Germinal center (tissue), 1 donor: Measurements from ENCODE around the gene CNN3.

Experiments
- DNase-seq: peaks from one replicate; pipeline ENCODE4 v3.0.0; 2012; ENCODE audit warnings: mixed read lengths, low spot score

Gene CNN3

DNA sequence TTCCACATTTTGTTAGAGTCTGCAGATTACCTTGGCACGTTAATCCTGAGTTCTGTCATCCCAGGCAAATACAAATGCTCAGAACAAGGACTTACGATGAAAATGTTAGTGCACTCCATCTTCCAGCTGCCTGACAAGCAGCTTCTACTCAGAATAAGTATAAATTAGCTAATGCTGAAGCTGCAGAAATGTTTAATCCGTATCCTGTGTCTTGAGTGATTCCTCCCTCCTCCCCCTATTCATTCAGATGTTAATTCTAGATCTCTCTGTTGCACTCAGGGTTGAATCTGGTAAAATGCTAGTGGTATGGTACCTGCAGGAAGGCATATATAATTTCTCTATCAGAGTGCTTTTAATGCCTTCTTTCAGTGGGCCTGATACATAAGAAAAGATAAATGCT, 39.8 kb downstream of the CNN3 start:
- no peak for DNase-seq

DNA sequence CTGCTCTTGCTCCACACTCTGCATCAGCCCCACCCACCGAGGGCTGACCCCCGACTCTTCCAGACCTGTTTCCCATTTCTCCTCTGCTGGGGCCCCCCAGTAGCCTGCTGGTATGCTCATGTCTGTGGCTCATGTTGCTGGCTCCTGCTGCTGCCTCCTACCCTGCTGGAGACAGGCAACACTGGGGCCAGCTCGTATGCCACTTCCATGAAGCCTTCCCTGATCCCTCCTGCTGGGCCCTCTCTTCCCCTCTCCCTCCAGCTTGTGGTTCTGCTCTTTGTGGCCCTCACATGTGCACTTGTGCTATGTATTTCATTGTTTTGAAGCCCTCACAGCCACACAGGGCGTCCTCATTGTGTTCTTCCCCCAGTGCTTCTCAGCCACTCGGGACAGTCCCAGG, 40.5 kb downstream of the CNN3 start:
- no peak for DNase-seq

DNA sequence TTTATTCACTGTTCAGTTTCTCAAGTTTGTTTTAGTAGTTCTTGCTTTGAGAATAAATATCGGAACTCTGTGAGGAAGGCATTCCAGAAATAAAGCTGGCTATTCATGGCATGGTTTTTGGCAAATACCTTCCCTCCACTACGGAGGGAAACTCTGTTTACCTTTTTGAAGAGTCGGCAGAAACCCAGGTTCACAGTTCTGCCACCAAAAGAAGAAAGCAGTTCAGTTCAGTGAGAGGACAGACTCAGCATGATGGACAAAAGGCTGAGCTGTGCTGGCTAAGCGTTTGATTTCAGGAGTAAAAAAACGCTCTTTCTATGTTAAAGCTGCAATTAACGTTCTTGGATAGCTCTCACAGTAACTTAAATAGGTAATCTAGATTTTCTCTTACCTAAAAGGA, 42.4 kb downstream of the CNN3 start:
- DNase-seq = no peak

DNA sequence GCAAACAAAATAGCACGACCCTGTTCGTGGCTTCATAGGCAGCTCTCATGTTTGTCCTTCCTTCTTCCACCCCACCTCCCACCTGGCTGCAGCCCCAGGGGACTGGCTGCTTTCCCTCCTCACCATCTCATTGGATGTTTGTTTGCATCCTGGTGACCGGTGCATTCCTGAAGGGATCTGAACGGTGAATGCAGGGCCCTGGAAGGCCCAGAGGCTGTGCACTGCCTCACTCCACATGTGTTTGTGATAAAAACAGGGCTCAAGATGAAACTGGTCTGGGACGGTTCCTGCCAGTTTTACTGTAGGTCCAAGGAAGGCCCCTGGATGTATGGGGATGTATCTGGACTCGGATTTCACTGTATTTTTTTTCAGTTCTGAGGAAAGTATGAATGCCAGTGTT, 42.8 kb downstream of the CNN3 start:
- DNase-seq = no peak

DNA sequence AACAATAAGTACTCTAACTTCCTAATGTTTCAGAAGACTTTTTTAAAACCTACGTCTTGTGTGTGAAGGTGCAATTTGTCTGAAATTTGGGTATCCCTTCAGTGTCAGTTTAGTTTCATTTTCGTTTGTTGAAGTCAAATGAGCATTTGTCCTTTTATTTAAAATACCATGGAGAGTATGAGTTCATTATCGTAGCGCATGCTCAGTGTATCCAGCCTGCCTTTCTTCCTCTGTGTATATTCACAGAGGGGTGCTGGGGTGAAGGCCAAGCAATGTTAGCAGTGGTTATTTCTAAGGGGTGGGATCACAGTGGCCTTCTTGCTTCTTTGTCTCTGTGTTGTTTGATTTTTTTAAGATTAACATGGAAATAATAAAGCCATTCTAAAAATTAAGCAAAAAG, 43.2 kb downstream of the CNN3 start:
- DNase-seq = no peak

DNA sequence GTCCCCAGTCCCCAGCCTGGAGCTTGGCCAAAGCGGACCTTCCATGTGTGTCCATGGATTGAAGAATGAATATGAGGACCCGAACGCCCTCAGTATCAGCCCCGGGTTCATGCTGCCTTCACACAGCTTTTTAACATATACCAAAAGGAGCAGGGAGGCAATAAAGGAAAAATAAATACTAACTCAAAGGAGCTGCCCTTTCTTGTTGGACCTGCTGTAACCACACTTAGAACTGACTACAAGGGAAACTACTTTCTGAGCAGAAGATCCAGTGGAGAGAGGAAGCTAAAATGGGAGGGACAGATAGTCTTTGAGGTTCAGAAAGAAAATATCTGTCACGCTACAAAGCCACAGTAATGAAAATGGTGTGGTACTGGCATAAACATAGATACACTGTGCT, 48.6 kb downstream of the CNN3 start:
- no peak for DNase-seq

DNA sequence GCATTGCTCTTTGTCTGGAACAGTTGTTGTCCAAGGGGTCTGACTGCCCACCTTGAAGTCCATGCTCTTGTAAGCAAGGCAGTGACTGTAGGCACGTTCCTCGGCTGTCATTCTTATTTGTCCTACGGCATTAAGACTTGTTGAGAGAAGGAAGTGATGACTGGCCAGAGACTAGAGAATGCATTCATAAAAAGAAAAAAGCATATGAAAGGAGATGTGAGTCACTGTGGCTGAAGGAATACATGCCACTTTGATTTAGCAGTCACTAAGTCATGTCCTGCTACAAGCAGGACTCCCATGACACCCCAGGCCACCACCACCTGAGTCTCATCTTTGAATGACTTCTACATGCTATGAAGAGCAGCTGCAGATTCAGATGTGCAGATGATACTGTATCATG, 50.5 kb downstream of the CNN3 start:
- DNase-seq = no peak

DNA sequence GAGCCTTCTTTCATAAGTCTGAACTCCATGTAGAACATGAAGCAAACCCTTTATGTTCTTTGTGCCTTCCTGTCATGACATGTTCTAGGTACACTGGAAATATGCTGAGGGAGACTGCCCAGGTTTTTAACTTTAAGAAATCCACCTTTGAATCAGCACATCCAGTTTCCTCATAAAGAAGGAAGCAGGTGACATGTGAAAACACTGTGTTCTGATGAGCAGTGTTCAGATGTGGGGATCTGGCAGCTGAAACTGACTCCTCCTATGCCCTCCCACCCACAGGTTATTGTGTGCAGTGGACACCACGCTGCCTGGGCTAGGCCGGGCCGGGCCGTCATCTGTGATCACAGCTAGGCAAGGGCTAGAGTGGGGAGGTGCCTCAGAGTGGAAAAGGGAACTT, 51.1 kb downstream of the CNN3 start:
- no peak for DNase-seq

DNA sequence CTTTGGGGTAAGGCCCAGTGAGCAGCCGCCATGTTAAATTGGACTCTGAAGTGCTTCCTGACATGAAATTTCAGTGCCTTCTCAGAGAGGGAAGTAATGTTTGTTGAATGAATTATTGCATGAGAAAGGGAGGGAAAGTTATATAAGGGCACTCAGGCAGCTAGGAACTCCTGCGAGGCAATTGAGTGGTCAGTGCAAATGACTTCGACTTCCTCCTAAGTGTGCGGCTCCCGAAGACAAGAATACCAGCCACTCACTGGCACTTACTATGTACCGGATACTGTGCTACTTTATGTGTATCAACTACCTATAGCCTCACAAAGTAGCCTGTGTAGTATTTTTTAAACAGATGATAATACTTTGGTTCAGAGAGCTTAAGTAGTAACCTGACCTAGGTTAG, 52.5 kb downstream of the CNN3 start:
- DNase-seq = no peak

DNA sequence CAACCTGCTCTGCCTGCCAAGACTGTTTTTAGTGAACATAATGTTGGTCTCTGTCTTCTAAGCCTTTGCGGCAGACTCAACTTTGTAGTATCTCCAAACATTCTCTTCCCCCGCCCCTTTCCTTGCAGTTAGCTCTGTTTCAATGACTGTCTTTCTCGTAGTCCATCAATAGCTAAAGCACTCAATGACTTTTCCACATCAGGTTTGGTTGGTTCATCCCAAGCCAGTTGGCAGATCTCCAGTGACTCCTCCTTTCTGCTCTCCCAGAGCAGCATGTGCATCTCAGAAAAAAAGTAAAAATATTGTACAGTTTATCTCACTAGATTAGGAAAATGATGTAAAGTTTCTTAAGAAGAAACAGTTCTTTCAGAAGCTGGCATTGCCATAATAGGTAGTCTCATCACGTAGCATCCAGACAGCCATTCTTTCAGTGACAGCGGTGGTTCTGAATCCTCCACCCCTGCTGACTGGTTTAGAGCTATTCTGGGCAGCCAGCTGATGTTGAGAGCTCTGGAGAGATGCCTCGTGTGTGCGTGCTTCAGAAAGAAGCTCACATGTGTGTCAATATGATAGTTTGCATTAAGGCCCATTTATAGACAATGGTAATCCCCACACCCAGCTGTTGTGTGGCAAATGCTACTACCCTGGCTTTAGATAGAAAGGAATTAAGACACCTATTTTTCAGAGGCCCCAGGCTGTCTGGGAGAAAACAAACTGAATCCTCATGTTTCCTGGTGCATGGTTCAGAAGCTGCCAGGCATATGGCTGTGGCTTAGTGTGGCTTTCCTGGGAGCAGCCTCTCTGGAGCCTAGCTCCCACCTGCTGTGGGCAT, 53.2 kb downstream of the CNN3 start:
- no peak for DNase-seq

DNA sequence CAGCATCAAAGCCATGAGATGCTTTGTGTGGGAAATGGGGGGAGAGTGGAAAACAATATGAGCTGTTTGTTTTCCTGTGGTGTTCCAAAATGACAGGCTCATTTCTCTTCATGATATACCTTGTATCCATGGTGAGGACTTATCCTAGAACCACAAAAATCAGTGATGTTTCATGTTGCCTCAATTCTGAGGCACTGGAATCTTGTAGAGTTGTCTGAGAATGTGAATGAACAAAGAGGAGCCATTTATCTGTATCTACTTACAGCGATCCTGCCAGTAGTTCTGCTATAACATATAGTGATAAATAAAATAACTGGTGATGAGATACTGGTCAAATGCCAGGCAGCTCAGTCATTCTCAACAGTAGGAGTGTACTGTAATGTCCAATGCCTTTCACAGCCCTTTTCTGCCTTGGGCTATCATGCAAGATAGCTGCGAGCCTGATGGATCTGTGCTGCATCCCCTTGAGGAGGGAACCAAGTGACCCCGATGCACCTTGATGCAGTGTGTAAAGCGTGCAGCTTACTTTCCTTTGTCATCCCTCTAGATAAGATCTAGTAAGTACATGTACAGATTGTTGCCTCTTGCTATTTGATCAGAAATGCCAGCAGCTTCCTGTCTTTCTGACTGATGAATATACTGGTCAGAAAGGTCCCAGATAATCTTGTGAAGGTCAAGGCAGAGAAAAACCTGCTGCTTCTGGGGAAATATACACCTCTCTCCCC, 54.0 kb downstream of the CNN3 start:
- DNase-seq = no peak

DNA sequence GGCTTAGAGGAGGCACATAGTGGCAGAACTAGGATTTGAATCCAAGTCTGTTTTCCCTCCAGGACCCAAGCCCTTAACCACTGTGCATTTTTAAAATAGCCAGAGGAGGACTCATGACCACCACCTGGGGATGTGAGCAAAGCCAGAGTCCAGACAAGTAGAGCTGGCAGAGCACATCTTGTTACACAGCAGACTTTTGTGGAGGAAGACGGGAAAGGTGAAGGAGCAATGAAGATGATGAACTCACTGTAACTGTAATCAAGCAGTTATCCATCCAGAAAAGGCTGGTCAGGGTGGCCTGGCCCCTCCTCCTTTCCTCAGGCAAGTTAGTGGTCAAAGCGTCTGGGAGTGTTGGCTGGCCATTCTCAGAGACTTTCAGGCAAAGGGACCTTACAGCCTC, 55.9 kb downstream of the CNN3 start:
- no peak for DNase-seq

DNA sequence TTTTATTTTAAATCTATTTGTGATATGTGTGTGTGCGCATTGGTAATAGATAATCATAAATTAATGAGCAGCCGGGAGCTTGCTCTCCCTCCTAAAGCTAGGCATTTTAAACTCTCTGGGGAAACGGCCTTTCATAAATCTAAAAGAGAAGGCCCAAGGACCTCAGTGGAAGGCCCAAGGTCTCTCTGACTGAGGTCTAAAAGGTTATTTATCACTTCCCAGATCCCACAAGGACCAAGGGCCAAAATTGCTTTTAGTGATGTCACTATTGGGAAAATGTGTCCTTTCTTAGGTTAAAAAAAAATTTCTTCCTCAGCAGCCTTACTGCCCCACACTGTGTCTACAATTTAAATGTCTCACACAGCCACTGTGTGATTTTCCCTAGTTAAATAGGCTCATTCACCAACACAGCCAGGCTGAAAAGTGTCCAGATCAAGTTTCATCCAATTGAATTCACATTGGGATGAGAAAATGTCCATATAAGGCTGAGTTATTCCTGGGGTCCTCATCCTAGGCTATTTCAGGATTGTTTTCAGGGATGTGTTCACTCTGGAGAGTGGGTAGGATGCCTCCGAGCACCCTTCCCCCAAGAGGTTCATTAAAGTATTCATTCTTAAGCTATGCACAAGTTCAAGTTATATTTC, 60.6 kb downstream of the CNN3 start:
- no peak for DNase-seq

DNA sequence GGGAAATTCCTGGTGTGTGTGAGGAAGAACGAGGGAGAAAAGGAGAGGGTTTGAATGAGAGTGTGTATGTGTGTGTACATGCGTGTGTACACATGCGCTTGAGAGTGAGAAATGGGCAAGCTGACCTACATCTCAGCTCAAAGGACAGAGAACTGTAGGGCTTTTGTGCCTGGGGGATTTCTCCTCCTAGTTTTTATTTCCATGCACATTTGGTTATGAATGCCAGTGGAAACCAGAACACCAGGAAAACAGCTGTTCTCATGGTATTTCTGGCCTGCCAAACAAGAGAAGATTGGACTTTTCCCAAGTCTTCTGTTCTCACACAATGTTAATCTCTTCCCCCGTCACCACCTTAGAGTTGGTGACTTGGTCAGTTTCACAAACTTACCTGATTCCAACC, 61.5 kb downstream of the CNN3 start:
- DNase-seq = no peak

DNA sequence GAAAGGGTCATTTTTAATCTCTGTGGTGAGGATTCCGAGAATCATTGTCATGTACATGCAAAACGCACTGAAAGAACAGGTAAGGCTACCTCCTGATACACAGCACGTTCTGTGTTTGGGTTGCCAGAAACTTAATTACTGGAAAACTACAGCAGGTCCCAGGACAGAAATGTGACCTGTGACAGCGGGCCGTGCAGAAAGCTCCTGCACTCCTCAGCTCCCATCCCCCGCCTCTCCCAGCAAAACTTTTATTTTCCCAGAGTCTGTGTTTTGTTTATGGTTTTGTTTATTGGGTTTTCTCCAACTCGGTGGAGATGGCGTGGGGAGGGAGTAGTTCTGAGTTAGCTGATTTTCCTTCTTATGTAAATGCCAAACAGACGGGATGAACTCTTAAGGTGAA, 62.1 kb downstream of the CNN3 start:
- no peak for DNase-seq

DNA sequence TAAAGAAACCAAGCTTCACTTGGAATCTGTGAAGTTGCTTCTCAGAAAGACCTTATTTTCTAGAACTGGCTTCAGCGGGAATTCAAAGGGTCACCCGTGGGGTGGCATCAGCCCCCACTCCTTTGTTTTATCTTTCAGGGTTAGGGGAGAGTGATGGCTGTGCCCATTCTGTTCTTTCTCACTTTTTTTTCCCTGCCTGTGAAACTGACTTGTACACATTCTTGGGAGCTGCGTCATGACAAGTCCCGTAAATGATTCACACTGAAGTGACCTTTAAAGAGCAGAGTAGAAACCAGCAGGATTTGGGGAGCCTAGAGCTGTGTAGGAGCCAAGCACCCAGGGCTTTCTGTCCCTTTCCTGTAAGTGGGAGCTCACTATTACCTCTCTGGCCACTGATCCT, 63.0 kb downstream of the CNN3 start:
- DNase-seq = no peak

DNA sequence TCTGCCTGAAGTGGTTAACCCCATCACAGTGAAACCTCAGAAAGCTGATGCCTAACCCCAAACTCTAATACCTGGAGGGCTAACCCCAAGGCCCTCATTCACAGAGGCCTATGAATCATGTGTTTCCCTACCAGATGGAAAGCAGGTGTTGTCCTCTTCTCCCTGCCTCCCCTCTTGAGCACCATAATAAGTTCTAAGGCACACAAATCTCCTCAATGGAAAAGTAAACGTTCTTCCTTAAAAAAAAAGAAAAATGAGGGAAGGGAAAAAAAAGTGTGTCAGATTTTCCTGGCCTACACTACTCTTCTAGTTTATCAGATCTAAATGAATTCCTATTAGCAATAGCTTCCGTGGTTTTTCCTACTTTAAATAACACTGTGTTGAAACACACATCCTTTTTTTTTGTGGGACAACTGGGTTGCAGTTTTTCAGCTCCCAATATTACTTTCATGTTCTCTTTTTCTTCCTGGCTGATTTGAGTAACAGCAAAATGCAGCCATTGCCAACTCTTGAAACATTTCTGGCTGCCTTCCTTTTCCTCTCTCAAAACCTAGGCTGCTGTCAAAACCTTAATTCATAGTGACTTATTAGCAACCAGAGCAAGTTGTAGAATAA, 63.5 kb downstream of the CNN3 start:
- DNase-seq = no peak

DNA sequence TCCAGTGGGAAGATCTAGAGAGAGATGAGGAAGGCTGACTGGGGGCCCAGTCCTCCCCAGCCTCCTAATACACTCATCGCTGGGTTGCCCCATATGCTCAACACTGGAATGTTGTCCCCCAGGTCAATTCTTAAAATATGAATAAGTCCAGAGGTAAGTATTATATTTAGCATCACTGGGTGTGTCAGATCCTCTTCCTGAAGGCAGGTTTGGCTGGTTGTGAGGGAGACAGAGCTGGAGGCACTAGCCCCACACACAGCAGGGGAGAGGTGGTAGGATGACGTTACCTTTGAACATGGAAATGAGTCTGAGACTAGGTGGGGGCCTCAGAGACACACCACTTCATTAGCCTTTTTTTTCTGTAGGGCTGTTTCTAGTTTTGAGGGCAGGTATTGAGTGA, 64.2 kb downstream of the CNN3 start:
- no peak for DNase-seq

DNA sequence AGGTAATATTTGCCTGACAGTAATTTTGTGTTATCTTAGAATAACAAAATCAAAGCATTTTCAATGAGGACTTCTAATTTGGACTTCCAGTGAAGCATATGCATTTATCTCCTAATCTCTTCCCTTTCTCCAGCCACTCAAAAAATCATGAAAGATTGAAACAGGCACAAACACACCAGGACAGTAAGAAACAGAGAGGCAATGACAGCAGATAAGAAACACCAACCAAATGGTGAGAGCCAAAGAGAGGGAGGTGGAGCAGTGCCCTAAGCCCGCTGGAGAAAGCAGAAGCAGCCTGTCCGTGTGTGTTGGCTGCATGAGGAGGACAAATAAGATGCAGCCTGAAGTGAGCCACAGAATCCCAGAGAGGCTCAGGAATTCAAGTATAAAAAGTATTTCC, 67.7 kb downstream of the CNN3 start:
- no peak for DNase-seq

DNA sequence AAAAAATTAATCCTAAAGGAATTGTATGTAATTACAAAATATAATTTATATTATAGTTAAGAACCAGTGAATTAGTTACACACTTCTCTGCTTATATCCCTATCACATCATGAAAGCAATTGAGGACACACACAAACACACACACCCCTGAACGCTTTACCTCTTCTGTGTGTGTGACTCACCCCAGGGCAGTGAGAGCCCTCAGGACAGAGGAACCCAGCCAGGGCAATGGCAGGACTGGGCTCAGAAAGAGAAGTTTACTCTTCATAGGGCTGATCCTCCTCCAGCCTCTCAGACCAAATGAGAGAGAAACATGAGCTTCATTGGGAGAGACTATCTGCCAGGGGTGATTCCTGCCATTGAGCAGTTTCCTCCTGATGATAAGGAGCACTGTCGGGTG, 68.6 kb downstream of the CNN3 start:
- DNase-seq = no peak

DNA sequence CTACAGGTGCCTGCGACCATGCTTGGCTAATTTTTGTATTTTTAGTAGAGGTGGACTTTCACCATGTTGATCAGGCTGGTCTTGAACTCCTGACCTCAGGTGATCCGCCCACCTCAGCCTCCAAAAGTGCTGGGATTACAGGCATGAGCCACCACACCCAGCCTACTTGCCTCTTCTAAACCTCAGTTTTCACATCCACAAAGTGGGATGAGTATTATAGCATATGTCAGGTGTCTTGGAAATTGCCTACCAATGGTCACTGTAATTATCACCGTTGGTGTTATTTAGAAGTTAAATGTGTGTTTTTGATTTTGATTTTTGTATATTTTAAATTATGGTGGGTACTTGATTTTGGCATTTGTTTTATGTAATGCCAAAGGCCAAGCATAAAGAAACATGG, 70.0 kb downstream of the CNN3 start:
- DNase-seq = no peak

DNA sequence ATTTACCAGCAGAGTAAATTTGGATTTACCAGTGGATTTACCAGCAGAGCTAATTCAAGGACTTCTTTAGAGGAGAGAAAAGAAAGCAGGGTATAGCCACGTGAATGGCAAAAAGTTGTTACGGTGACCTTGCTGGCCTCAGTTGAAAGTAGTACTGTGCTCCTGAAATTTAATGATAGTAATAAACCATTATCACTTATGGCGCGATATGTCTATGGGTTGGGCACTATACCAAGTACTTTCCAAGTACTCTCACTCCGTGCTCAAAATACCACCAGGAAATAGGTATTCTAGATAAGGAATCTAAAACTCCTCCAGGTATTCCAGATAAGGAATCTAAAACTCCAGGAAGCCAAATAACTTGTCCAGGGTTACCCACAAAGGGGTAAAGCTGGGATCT, 70.9 kb downstream of the CNN3 start:
- DNase-seq = no peak

DNA sequence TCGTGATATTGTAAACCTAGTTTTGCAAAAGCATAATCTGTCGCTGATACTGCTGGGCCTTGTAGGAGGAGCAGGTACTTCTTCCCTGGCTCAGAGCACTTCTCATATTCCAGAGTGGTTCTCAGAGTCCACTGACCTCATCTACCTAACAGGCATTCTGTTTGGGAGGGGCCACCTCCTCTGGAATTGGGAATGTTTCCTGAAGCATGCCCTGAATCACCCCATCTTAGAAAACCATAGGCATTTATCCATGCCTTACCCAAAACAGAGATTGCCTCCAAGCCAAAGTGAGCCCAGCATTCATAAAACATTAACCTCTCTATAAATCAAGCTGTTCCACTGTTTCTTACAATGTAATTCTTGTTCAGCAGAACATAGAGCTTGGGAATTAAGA, 71.6 kb downstream of the CNN3 start:
- no peak for DNase-seq
